Psoas muscle (tissue), 8 donors: ENCODE results near the gene NOXO1. TPM values are rescaled to one million over a fixed set of nuclear protein-coding genes. Genes with fewer than 3 reads are reported as not detected.

ENCODE experiments used
- ATAC-seq, 4 donors: fragments of 200-7000 bp; cut with Tn5 transposase; one replicate each; pipeline ENCODE4 v1.9.1; 2020; ENCODE audit warnings: moderate library complexity in 3 of 4, mild to moderate bottlenecking in 2 of 4
- DNase-seq, 2 donors: peaks; one replicate each; pipeline ENCODE4 v3.0.0-alpha.2; 2020
- H3K27ac ChIP-seq: fragments of 200-600 bp; one replicate; pipeline ENCODE4 v1.8.0; 2022
- H3K27me3 ChIP-seq, 3 donors: fragments of 200-600 bp in 1 of 3; one replicate each; pipeline versions ENCODE4 v1.6.1 to v1.8.0; 2013 to 2022; ENCODE audit warnings: low read length in 2 of 3, mild to moderate bottlenecking in 2 of 3, moderate library complexity in 1 of 3; ENCODE audit not compliant: insufficient read depth in 3 of 3
- H3K36me3 ChIP-seq, 2 donors: fragments of 200-600 bp in 1 of 2; one replicate each; pipeline versions ENCODE4 v1.6.1 to v1.8.0; 2013 to 2022; ENCODE audit warnings: low read depth in 1 of 2, mild to moderate bottlenecking in 1 of 2, moderate library complexity in 1 of 2; ENCODE audit not compliant: insufficient read depth in 1 of 2
- H3K4me1 ChIP-seq: fragments of 200-600 bp; one replicate; pipeline ENCODE4 v1.8.0; 2022
- H3K4me3 ChIP-seq: fragments of 200-600 bp; one replicate; pipeline ENCODE4 v1.8.0; 2022; ENCODE audit warnings: mild to moderate bottlenecking
- H3K9me3 ChIP-seq: fragments of 200-600 bp; one replicate; pipeline ENCODE4 v1.8.0; 2022
- WGBS, 3 donors: extraction: QIAGEN DNeasy Blood & Tissue Kit; methylation state at CpG; one replicate each; pipeline versions ENCODE4 v1.1.6 to v1.1.7; 2013; 5-methylcytosine and 5-hydroxymethylcytosine counted together
- intact Hi-C, 2 donors: fragments of 100-400 bp; cut with DNase I; formaldehyde crosslinking; loops; one replicate each; pipeline versions ENCODE4 v1.11.0 to v1.14.2; 2022
- polyA plus RNA-seq, 3 donors: library from polyadenylated mRNA; stranded (reverse); fragments of 200-250 nt; gene quantifications; one replicate each; pipeline ENCODE4 v1.2.3, GENCODE V29; 2013
- total RNA-seq, 4 donors: library from RNA; stranded (reverse); fragmentation: NEBNext Ultra II Directional in 2 of 4; extraction: Animal tissue kit (Norgen Biotek cat#: 25700) in 2 of 4; gene quantifications; one replicate each; pipeline versions ENCODE4 v1.2.1 to v1.2.4, GENCODE V29; 2021 to 2023
- TF ChIP-seq, protein P1 (sequence below): fragments of 200-600 bp; IDR thresholded peaks from one replicate; pipeline ENCODE4 v1.8.0; 2022; ENCODE audit warnings: antibody characterized with exemption
- donor health status: healthy with polysubstance abuse.
- donor health status: DM: no; HTN: no; CAD: no; lungs with moderate emphysema.
- donor health status: Bipolar disorder and iron deficiency.
- donor health status: healthy.
- donor health status: DM: yes; HTN: yes; CAD: no.
- donor health status: DM: no; HTN: no; CAD: no.
- donor health status: DM: no; HTN: no; CAD: no.
- donor health status: DM: yes; HTN: yes; CAD: no.

NOXO1 gene
- total and polyA plus RNA-seq, 7 donors, result 0.20 to 0.77 (median 0.33) TPM; not detected in 3

DNA sequence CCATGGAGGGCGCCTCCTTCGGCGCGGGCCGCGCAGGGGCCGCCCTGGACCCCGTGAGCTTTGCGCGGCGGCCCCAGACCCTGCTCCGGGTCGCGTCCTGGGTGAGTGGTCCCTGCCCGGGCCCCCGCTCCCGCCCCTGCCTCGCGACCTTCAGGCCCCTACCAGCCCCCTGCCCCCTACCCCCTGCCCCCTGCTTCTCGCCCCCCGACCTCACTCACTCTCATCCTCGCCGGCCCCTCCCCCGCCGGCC lies 8.8 kb upstream of the NOXO1 start:
- Histone ChIP-seq H3K27me3 (peaks cover 0 to 34% (median 20%) of the 10 kb centered on the region in 3 donors), H3K4me3 (no peak overlapping the region), H3K27ac (no peak overlapping the region), H3K4me1 (peaks cover 18% of the 10 kb centered on the region), H3K9me3 (no peaks in the 10 kb centered on the region), H3K36me3 (peaks cover 4 to 23% of the 10 kb centered on the region in 2 donors)
- 0 to 2% (median 1%) methylated on average over 7 to 25 of the region's 25 CpGs for WGBS, 3 donors
- intact Hi-C loops, result no loop called here
- TF ChIP-seq, protein P1, sequence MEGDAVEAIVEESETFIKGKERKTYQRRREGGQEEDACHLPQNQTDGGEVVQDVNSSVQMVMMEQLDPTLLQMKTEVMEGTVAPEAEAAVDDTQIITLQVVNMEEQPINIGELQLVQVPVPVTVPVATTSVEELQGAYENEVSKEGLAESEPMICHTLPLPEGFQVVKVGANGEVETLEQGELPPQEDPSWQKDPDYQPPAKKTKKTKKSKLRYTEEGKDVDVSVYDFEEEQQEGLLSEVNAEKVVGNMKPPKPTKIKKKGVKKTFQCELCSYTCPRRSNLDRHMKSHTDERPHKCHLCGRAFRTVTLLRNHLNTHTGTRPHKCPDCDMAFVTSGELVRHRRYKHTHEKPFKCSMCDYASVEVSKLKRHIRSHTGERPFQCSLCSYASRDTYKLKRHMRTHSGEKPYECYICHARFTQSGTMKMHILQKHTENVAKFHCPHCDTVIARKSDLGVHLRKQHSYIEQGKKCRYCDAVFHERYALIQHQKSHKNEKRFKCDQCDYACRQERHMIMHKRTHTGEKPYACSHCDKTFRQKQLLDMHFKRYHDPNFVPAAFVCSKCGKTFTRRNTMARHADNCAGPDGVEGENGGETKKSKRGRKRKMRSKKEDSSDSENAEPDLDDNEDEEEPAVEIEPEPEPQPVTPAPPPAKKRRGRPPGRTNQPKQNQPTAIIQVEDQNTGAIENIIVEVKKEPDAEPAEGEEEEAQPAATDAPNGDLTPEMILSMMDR, result no peak
- ATAC-seq (no peak), DNase-seq (no peak)

DNA sequence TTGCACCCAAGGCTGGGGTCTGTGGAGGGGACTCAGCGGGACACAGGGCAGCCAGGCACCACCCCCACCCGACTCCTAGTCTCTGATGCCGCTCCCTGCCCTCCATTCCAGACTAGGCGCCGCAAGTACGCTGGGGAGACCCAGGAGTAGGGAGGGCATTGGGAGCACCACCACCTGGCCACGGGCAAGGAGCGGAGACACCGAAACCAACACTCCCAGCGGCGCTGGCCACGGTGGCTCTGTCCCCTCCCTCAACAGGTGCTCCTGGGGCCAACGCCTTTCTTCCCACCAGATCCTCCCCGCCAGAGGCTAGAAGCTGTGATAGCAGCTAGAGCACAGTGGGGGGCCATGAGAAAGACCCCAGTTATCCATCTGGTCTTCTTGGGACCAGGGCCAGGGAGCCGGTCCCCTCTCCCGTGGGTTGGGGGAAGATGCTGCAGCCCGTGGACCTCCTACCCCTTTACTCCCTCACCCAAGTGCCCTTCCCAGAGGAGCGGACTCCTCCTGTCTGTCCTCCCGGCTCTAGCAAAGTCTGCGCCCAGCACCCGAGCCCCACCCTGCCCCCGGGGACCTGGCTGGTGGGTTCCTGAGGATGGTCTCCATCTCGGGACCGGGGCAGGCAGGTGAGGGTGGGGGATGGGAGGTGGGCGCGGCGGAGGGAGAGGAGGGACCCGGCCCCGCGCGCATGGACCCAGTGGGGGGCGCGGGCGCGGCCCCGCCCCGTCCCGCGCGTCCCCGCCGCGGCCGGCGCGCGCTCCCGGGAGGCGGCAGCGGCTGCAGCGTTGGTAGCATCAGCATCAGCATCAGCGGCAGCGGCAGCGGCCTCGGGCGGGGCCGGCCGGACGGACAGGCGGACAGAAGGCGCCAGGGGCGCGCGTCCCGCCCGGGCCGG lies 8.2 kb upstream of the NOXO1 start, which contains the start of gene SYNGR3:
Gene SYNGR3 (plus strand): TSS at position 762 of the 892 bp plus-strand sequence. CDS start 133 bp downstream, outside the sequence.
- 4 to 9% (median 8%) methylated on average over 21 to 67 of the region's 67 CpGs for WGBS, 3 donors
- Histone ChIP-seq H3K36me3 (peaks cover 4 to 24% of the 10 kb centered on the region in 2 donors), H3K4me1 (peaks cover 24% of the 10 kb centered on the region), H3K9me3 (no peaks in the 10 kb centered on the region), H3K27me3 (peaks cover 0 to 34% (median 20%) of the 10 kb centered on the region in 3 donors), H3K27ac (no peak within 1 kb of the TSS), H3K4me3 (peak within 1 kb of the TSS; percentile 1)
- ATAC-seq (no peak), DNase-seq (no peak)
- TF ChIP-seq, protein P1, result no peak
- intact Hi-C loops, result no loop called here

DNA sequence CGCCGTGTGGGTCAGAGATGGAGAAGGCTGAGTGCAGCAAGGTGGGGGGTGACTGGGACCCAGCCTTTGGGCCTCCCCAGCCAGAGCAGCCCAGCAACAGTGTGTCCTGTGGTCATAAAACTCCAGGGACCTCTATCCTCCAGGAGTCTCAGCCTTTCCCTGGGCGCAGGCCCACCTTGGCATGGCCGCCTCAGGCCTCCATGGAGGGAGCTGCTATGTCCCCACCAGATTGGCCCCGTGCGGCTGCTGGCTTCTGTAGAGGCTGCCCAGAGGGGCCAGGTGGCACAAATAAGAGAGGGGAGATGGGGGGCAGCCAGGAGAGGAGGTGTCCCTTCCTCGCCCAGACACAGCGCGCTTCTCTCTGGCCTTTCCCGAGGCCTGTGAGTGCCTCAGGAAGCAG lies 5.9 kb upstream of the NOXO1 start:
- TF ChIP-seq, protein P1, result no peak
- Histone ChIP-seq H3K27ac (no peak overlapping the region), H3K9me3 (no peaks in the 10 kb centered on the region), H3K36me3 (peaks cover 4 to 24% of the 10 kb centered on the region in 2 donors), H3K27me3 (peaks cover 0 to 34% (median 20%) of the 10 kb centered on the region in 3 donors), H3K4me3 (no peak overlapping the region), H3K4me1 (peaks cover 32% of the 10 kb centered on the region)
- DNase-seq (no peak), ATAC-seq (no peak)
- WGBS, 3 donors, result 85 to 92% (median 90%) methylated on average over 10 of the region's 10 CpGs
- intact Hi-C loops, result no loop called here

DNA sequence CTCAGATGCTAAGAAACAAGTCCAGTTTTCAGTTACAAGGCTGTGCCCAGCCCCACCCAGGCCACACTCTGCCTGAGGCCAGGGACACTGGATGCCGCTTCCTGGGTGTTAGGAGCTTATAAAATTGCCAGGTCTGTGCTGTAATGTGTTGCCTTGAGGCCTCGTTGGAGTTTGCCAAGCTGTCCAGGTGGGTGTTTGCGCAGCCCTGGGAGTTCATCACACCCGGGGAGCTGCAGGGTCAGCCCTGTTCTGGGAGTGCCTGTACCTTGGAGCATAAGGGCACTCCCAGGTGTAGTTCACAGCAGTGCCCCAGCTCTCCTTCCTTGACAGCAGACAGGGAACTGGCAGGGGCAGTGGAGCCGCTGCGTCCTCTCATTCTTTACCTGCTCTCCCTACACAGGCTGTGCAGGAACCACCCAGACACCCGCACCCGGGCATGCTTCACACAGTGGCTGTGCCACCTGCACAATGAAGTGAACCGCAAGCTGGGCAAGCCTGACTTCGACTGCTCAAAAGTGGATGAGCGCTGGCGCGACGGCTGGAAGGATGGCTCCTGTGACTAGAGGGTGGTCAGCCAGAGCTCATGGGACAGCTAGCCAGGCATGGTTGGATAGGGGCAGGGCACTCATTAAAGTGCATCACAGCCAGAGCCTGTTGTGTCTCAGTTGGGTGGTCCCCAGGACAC lies 4.3 kb upstream of the NOXO1 start:
- H3K4me3 ChIP-seq, result peak overlapping the region; percentile 93

More for the DNA sequence above, 4.3 kb upstream of the NOXO1 start:
- intact Hi-C loops, result no loop called here
- Histone ChIP-seq H3K36me3 (peaks cover 4 to 24% of the 10 kb centered on the region in 2 donors), H3K27me3 (peaks cover 0 to 21% (median 16%) of the 10 kb centered on the region in 3 donors), H3K27ac (no peak overlapping the region), H3K4me1 (peaks cover 24% of the 10 kb centered on the region), H3K9me3 (no peaks in the 10 kb centered on the region)
- TF ChIP-seq, protein P1, result no peak
- 91 to 96% (median 91%) methylated on average over 14 of the region's 14 CpGs for WGBS, 3 donors
- DNase-seq (no peak), ATAC-seq (no peak)
